Naive B cell (primary cell): ENCODE measurements around the gene MANF. TPM values are rescaled to one million over a fixed set of nuclear protein-coding genes. Genes with fewer than 3 reads are reported as not detected.
A peak's percentile ranks its signal among the peaks of the same experiment; 100 is the strongest.

ENCODE experiments used
- ATAC-seq, 2 donors: fragments of 150-1000 bp; cut with Tn5 transposase; 2 replicates each; pipeline ENCODE4 v1.10.0; 2021; ENCODE audit warnings: low read depth in 2 of 2, mild to moderate bottlenecking in 2 of 2, moderate library complexity in 2 of 2
- DNase-seq: peaks from one replicate; pipeline ENCODE4 v3.0.0; 2022
- H3K27ac Mint-ChIP-seq, 6 donors: one replicate each; pipeline ENCODE4 v1.8.0; 2020 to 2022; ENCODE audit warnings: mild to moderate bottlenecking in 6 of 6, mixed read lengths in 6 of 6, moderate library complexity in 5 of 6, inconsistent platforms in 2 of 6
- H3K27me3 Mint-ChIP-seq, 3 donors: one replicate each; pipeline ENCODE4 v1.8.0; 2021 to 2022; ENCODE audit warnings: mixed read lengths in 3 of 3, mild to moderate bottlenecking in 1 of 3
- H3K36me3 Mint-ChIP-seq, 2 donors: one replicate each; pipeline ENCODE4 v1.8.0; 2020 to 2022; ENCODE audit warnings: mixed read lengths in 2 of 2, inconsistent platforms in 1 of 2, mild to moderate bottlenecking in 1 of 2
- H3K4me1 Mint-ChIP-seq, 3 donors: one replicate each; pipeline ENCODE4 v1.8.0; 2020 to 2022; ENCODE audit warnings: mixed read lengths in 3 of 3, inconsistent platforms in 1 of 3, mild to moderate bottlenecking in 1 of 3, moderate library complexity in 1 of 3
- H3K4me3 Mint-ChIP-seq, 8 donors: one replicate each; pipeline ENCODE4 v1.8.0; 2020 to 2022; ENCODE audit warnings: mild to moderate bottlenecking in 8 of 8, mixed read lengths in 8 of 8, moderate library complexity in 8 of 8, inconsistent platforms in 2 of 8
- H3K9me3 Mint-ChIP-seq, 7 donors: one replicate each; pipeline ENCODE4 v1.8.0; 2020 to 2022; ENCODE audit warnings: mixed read lengths in 7 of 7, mild to moderate bottlenecking in 5 of 7, inconsistent platforms in 2 of 7, moderate library complexity in 1 of 7
- polyA plus RNA-seq, 6 donors: library from polyadenylated mRNA; unstranded; fragments of 300-500 nt; fragmentation: Illumina TruSeq; gene quantifications; one replicate each; pipeline ENCODE4 v1.2.3, GENCODE V29; 2021; ENCODE audit warnings: low read depth in 6 of 6

MANF gene
- 10 to 100 TPM; 16.5 to 37.3 (median 29.3) TPM for polyA plus RNA-seq

DNA sequence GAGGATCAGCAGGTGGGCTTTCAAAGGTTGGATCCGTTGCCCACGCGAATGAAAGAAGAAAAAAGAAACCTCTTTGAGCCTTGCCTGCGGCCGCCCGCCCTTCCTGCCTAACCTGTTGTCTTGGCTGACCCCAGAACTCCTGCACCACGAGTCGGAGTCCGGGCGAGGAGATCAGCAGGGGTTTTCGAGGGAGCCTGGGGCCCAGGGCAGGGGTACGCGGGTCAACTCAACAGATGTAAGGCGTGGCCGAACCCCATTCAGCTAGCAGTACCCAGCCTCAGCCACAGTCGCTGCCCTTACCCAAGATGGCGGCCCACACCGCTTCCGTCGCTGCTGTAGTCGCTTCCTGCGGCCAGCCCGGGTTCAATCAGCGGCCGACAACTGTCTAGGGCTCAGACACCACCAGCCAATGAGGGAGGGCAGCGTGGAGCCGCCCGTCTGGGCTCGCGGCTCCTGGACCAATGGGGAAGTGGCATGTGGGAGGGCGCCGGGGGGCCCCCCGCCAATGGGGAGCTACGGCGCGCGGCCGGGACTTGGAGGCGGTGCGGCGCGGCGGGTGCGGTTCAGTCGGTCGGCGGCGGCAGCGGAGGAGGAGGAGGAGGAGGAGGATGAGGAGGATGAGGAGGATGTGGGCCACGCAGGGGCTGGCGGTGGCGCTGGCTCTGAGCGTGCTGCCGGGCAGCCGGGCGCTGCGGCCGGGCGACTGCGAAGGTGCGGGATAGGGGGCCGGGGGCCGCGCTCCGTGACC lies at the start of gene MANF:
Gene MANF, plus strand, starts transcription at position 566 of the 748 bp plus-strand sequence. Its CDS starts 52 bp downstream, at position 618.
- Mint-ChIP-seq H3K27me3 (no peaks in the 10 kb centered on the region), H3K9me3 (no peaks in the 10 kb centered on the region), H3K36me3 (peaks cover 0 to 7% of the 10 kb centered on the region in 2 donors), H3K27ac (peak within 1 kb of the TSS; percentile 97 to 99 (median 98)), H3K4me3 (peak within 1 kb of the TSS; percentile 86 to 100 (median 98)), H3K4me1 (peaks cover 41 to 58% (median 49%) of the 10 kb centered on the region in 3 donors)
- DNase-seq (peak; percentile 97), ATAC-seq (peak; percentile 95)

DNA sequence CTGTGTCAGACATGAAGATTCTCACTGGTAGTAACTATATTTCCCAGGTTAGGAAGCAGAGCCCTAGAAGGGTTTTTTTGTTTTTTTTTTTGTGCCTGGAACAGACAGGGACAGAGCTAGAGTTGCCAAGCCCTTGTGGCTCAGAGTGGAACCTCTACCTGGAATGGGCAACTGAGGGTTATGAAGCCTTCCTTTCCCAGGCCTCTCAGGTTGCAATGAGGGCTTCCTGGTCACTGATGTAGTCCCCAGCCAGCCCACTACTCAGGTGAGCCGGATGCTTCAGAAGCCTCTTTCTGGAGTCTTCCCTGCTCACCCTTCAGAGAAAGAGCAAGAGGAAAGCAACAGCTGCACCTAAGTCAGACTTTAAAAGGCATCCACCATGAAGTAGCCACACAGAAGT lies 48.8 kb upstream of the MANF start:
- H3K9me3 Mint-ChIP-seq, result no peaks in the 10 kb centered on the region
- H3K4me1 Mint-ChIP-seq, result no peaks in the 10 kb centered on the region
- H3K4me3 Mint-ChIP-seq, result no peak overlapping the region
- DNase-seq (no peak), ATAC-seq (no peak)
- peaks cover 0 to 9% (median 0%) of the 10 kb centered on the region in 3 donors for H3K27me3 Mint-ChIP-seq
- no peaks in the 10 kb centered on the region for H3K36me3 Mint-ChIP-seq
- H3K27ac Mint-ChIP-seq, result no peak overlapping the region

DNA sequence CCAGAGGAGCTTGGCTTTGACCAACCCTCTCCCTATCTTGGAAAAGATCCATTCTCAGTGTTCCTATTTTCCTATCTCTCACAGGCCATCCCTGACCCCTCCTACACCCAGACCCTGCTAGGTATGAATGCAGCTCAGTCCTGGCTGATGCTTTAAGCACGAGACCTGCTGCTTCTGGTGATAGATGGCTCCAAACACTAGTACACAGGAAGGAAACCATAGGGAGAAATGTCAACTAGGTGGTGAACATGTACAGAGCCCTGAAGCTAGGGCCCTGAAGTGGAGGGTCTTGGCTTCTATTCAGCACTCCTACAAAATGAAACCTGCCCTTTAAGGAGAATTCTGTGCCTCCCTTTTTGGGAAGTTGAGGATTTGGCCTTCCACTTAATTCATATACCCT lies 47.4 kb upstream of the MANF start:
- DNase-seq (no peak), ATAC-seq (no peak)
- Mint-ChIP-seq H3K36me3 (no peaks in the 10 kb centered on the region), H3K4me1 (no peaks in the 10 kb centered on the region), H3K27me3 (no peaks in the 10 kb centered on the region), H3K4me3 (no peak overlapping the region), H3K9me3 (no peaks in the 10 kb centered on the region), H3K27ac (no peak overlapping the region)

DNA sequence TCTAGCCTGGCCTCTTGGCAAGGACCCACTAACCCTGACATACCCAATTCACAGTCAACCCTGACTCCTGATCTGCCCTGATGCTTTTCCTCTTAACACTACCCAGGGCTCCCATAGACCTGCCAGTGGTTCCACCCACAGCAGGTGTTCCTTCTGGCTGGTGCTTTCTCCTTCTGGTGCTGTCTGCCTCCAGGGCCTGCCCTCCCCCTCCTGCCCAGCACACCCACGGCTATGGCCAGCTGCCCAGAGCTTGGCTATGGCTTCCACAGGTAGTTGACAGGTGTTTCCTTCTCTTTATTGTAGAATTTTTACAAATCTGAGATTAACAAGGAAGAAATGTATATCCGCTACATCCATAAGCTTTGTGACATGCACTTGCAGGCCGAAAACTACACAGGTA lies 46.5 kb upstream of the MANF start:
- no peak overlapping the region for H3K4me3 Mint-ChIP-seq

DNA sequence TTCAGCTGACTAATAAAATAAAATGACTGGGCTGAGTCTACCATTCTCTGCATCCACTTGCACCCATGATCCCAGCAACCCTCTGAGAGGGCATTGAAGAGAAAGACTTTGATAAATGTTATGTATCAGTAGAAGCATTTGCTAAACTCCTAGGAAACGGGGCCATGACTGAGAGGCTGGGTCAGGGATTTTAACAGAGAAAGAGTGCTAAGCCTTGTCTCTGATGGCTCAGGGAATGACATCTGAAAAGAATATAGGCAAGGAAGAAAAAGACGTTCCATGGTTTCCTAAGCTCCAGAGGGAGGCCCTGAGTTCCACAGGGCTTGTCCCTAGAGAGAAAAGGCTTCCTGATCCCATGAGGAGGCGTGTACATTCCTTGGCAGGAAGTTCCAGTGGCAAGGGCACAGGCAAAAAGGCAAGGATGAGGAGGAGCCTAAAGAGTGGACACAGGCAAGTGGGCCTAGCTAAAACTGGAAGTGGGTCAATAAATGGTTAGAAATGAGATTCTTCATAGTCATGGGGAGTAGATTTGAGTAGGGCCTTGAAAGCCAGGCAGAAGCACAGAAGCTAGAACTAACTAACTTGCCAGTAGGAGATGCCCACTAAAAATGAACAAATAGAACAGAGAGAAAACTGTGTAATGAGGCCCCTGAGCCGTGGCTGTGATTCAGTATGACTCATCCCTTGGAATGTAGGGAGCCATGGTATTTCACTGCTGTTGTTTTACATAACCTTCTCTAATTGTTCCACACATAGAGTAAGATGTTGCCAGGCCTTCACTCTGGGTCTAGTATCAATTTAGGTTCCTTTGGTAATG lies 44.9 kb upstream of the MANF start:
- H3K4me3 Mint-ChIP-seq, result no peak overlapping the region
- no peak for ATAC-seq

More for the DNA sequence above, 46.5 kb upstream of the MANF start:
- no peak overlapping the region for H3K27ac Mint-ChIP-seq
- DNase-seq (no peak), ATAC-seq (no peak)
- H3K27me3 Mint-ChIP-seq, result peaks cover 0 to 4% (median 0%) of the 10 kb centered on the region in 3 donors
- H3K36me3 Mint-ChIP-seq, result no peaks in the 10 kb centered on the region
- H3K9me3 Mint-ChIP-seq, result no peaks in the 10 kb centered on the region
- H3K4me1 Mint-ChIP-seq, result no peaks in the 10 kb centered on the region

DNA sequence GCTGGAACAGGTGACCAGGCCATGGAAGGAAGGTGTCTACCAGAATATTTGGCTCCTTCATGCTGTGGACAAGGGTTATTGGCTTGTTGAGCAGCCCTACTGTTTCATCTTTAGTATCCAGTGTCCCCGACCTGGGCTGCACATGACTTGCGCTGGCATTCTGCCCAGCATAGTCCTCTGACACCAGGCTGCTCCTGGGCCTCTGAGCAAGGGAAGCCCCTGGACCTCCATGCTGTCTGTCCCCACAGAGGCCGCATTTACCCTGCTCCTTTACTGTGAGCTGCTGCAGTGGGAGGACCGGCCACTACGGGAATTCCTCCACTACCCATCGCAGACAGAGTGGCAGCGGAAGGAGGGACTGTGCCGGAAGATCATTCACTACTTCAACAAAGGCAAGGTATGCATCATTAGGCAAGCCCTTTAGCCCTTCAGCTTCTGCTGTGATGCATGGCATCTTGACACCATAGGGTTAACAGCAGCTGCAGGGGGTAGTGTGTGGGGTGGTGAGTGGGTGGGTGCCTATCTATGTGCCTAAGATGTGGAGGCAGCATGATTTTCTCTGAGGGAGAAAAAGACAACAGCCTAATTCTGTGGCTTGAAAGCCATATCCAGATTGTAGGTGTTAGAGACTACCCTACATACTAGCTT lies 44.0 kb upstream of the MANF start:
- H3K27ac Mint-ChIP-seq, result no peak overlapping the region
- DNase-seq (no peak), ATAC-seq (no peak)
- H3K4me1 Mint-ChIP-seq, result no peaks in the 10 kb centered on the region
- peaks cover 0 to 9% (median 8%) of the 10 kb centered on the region in 3 donors for H3K27me3 Mint-ChIP-seq
- H3K9me3 Mint-ChIP-seq, result no peaks in the 10 kb centered on the region
- H3K36me3 Mint-ChIP-seq, result no peaks in the 10 kb centered on the region
- H3K4me3 Mint-ChIP-seq, result no peak overlapping the region

More for the DNA sequence above, 44.9 kb upstream of the MANF start:
- no peak overlapping the region for H3K27ac Mint-ChIP-seq
- H3K36me3 Mint-ChIP-seq, result no peaks in the 10 kb centered on the region
- H3K9me3 Mint-ChIP-seq, result no peaks in the 10 kb centered on the region
- no peaks in the 10 kb centered on the region for H3K4me1 Mint-ChIP-seq
- no peak for DNase-seq
- peaks cover 0 to 9% (median 8%) of the 10 kb centered on the region in 3 donors for H3K27me3 Mint-ChIP-seq

DNA sequence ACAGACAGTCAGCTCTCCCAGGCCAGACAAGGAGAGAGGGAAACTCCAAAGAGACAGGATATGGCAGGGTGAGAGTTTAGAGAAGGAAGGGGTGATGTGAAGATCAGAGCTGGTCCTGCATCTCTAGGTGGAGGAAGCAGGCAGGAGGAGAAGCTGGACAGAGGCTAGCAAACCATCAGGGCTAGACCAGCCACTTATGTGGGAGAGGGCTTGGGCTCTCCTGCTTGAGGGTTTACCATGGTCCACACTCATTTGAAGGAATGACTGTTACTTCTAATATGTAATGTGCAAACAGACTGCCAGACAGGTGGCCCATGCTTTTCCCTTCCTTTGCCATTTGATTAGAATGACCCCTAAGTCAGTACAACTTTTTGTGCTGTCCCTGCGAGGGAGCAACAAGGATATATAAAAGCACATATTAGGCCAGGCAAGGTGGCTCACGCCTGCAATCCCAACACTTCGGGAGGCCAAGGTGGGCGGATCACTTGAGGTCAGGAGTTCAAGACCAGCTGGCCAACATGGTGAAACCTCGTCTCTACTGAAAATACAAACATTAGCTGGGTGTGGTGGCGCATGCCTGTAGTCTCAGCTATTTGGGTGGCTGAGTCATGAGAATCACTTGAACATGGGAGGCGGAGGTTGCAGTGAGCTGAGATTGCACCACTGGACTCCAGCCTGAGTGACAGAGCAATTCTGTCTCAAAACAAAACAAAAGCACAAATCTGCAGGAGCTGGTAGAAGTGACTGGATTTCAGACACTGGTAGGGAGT lies 41.0 kb upstream of the MANF start:
- H3K4me1 Mint-ChIP-seq, result no peaks in the 10 kb centered on the region
- no peaks in the 10 kb centered on the region for H3K9me3 Mint-ChIP-seq
- ATAC-seq (no peak), DNase-seq (no peak)
- H3K4me3 Mint-ChIP-seq, result no peak overlapping the region
- H3K36me3 Mint-ChIP-seq, result no peaks in the 10 kb centered on the region
- peaks cover 0 to 9% (median 8%) of the 10 kb centered on the region in 3 donors for H3K27me3 Mint-ChIP-seq
- H3K27ac Mint-ChIP-seq, result no peak overlapping the region

DNA sequence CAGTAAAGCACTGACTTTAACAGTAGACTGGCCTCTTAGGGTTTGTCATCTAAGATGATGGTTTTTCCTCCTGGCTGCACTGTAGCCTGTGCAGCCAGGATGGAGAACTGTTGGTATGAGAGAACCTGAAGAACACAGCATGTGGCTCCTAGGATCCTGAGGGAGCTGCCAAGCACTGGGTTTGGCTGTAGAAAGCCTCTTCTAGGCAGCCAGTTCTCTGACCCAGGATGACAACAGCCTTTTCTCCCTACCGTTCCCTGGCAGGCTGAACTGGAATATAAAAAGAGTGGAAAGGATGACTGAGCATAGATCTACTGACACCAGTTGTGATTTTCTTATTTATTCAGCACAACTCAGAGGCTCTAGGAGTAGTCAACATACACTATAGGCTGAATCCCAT lies 34.3 kb upstream of the MANF start:
- H3K27ac Mint-ChIP-seq, result no peak overlapping the region
- no peaks in the 10 kb centered on the region for H3K36me3 Mint-ChIP-seq
- no peaks in the 10 kb centered on the region for H3K9me3 Mint-ChIP-seq
- DNase-seq, result no peak
- H3K27me3 Mint-ChIP-seq, result peaks cover 0 to 4% (median 0%) of the 10 kb centered on the region in 3 donors
- no peak for ATAC-seq
- H3K4me1 Mint-ChIP-seq, result no peaks in the 10 kb centered on the region
- H3K4me3 Mint-ChIP-seq, result no peak overlapping the region

DNA sequence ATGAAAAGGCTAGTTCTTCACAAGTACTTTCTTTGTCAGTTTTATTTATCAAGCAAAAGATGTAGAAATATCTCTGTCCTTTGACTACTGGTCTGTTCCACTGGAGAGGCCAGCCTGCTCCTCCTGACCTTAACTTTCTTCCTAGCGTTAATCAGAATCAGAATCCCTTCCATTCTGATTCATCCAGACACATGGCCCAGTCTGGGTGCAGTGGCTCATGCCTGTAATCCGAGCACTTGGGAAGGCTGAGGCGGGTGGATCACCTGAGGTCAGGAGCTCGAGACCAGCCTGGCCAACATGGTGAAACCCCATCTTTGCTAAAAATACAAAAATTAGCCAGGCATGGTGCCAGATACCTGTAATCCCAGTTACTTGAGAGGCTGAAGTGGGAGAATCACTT lies 32.0 kb upstream of the MANF start:
- no peaks in the 10 kb centered on the region for H3K36me3 Mint-ChIP-seq
- no peaks in the 10 kb centered on the region for H3K4me1 Mint-ChIP-seq
- ATAC-seq, result no peak
- no peak overlapping the region for H3K27ac Mint-ChIP-seq
- H3K9me3 Mint-ChIP-seq, result no peaks in the 10 kb centered on the region
- H3K27me3 Mint-ChIP-seq, result peaks cover 0 to 4% (median 0%) of the 10 kb centered on the region in 3 donors
- no peak overlapping the region for H3K4me3 Mint-ChIP-seq
- DNase-seq, result no peak

DNA sequence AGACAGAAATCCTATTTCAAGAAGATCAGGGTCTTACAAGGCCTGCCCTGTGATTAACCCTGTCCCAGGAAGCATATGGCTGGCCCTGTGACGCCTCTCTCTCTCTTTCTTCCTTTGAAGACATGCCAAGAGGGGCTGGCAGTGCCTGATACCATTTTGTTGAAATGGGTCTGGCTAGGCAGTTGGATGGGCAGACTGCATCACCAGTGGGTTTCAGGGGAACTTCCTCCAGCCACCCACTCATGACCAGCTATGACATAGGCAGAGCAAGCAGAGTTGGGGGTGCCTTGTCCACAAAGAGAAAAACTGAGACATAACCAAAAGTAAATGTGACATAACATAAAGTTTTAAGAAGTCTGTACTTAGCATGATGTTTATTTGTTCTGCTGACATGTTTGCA lies 31.4 kb upstream of the MANF start:
- H3K27me3 Mint-ChIP-seq, result peaks cover 0 to 4% (median 0%) of the 10 kb centered on the region in 3 donors
- no peak overlapping the region for H3K27ac Mint-ChIP-seq
- peak in 1 of 2 donors; percentile 16 for ATAC-seq

DNA sequence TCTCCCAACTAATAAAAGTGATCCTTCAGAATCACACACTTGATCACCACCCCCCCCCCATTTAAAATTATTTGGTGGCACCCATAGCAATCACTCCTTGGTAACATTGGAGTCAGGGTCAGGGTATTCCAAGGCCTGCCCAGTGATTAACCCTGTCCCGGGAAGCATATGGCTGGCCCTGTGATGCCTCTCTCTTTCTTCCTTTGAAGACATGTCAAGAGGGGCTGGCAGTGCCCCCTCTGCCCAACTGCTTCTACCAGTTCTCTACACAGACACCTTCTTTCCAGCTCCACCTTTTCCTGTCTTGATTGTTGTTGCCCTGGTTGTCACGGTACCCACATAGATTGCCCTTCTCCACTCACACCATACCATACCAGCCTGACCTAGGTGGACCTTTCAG lies 30.9 kb upstream of the MANF start:
- DNase-seq (no peak), ATAC-seq (no peak)
- H3K27me3 Mint-ChIP-seq, result peaks cover 0 to 4% (median 0%) of the 10 kb centered on the region in 3 donors
- H3K4me3 Mint-ChIP-seq, result no peak overlapping the region
- H3K9me3 Mint-ChIP-seq, result no peaks in the 10 kb centered on the region
- no peak overlapping the region for H3K27ac Mint-ChIP-seq
- H3K4me1 Mint-ChIP-seq, result no peaks in the 10 kb centered on the region
- no peaks in the 10 kb centered on the region for H3K36me3 Mint-ChIP-seq

More for the DNA sequence above, 31.4 kb upstream of the MANF start:
- no peak for DNase-seq
- Mint-ChIP-seq H3K4me3 (no peak overlapping the region), H3K36me3 (no peaks in the 10 kb centered on the region), H3K4me1 (no peaks in the 10 kb centered on the region), H3K9me3 (no peaks in the 10 kb centered on the region)

DNA sequence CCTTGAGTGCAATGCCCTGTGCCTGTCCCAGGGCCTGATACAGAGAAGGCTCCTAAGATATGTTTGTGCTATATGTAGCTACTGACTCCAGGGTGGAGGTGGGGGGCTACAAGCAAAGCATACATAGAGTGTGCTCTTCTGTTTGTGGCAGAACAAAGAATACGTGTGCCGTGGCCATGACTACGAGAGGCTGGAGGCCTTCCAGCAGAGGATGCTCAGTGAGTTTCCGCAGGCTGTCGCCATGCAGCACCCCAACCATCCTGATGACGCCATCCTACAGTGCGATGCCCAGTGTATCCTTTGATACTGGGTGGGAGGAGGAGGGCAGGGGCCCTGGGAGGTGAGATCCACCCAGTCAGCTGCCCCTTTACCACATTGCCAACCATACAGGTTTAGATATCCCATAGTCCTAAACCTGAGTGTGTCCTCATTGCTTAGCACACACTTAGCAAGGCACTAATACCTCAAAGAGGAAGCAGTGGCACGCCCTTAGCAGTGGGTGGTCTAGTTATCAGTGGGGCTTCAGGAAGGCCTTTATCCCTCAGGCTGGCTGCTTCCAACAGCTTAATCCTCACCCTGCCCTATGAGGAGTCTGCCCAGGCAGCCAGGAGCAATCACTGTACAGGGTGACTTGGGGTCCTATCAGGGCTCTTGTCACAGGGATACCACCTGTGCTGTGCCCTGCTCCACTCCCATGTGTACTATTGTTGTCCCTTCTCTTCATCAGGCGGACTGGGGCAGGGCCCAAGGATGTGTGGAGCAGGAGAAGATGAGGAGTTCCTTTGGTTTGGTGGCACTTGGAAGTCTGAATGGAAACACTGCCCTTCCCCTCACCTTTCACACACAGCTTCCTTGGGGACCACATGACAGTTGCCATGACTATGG lies 30.1 kb upstream of the MANF start:
- Mint-ChIP-seq H3K9me3 (no peaks in the 10 kb centered on the region), H3K36me3 (no peaks in the 10 kb centered on the region), H3K27ac (peak overlapping the region in 1 of 6 donors; percentile 59), H3K4me3 (no peak overlapping the region), H3K27me3 (peaks cover 0 to 4% (median 0%) of the 10 kb centered on the region in 3 donors), H3K4me1 (no peaks in the 10 kb centered on the region)
- ATAC-seq (no peak), DNase-seq (no peak)
